Mucosa of descending colon (tissue), 3 donors: ENCODE measurements around the gene PDIA4. TPM values are rescaled to one million over a fixed set of nuclear protein-coding genes. Genes with fewer than 3 reads are reported as not detected.

ENCODE experiments used
- ATAC-seq: fragments of 200-7000 bp; cut with Tn5 transposase; one replicate; pipeline ENCODE4 v1.9.1; 2020; ENCODE audit warnings: mild to moderate bottlenecking, moderate library complexity
- DNase-seq, 3 donors: peaks; one replicate each; pipeline ENCODE4 v3.0.0-alpha.2; 2020
- H3K36me3 ChIP-seq: fragments of 200-600 bp; one replicate; pipeline ENCODE4 v1.8.0; 2021; ENCODE audit warnings: low read depth, mild to moderate bottlenecking
- H3K4me1 ChIP-seq: fragments of 200-600 bp; one replicate; pipeline ENCODE4 v1.8.0; 2021; ENCODE audit warnings: low read depth, mild to moderate bottlenecking
- H3K4me3 ChIP-seq: fragments of 200-600 bp; one replicate; pipeline ENCODE4 v1.8.0; 2021; ENCODE audit warnings: mild to moderate bottlenecking
- H3K9me3 ChIP-seq: fragments of 200-600 bp; one replicate; pipeline ENCODE4 v1.8.0; 2021; ENCODE audit warnings: mild to moderate bottlenecking
- CTCF ChIP-seq: fragments of 200-600 bp; IDR thresholded peaks from one replicate; pipeline ENCODE4 v1.8.0; 2022; ENCODE audit warnings: antibody characterized with exemption, mild to moderate bottlenecking
- intact Hi-C, 2 donors: fragments of 100-400 bp; cut with DNase I in 1 of 2; cut with micrococcal nuclease in 1 of 2; formaldehyde crosslinking; loops; one replicate each; pipeline versions ENCODE4 v1.11.0 to v1.11.1; 2022; cut with DNase I, micrococcal nuclease
- total RNA-seq, 3 donors: library from RNA; stranded (reverse); fragmentation: NEBNext Ultra II Directional in 2 of 3; extraction: Animal tissue kit (Norgen Biotek cat#: 25700) in 2 of 3; gene quantifications; one replicate each; pipeline versions ENCODE4 v1.2.1 to v1.2.4, GENCODE V29; 2021 to 2023
- donor health status: DM: no; HTN: no; CAD: no; lungs with moderate emphysema.
- donor health status: DM: no; HTN: no; CAD: no.
- donor health status: DM: no; HTN: yes; CAD: no.

Gene PDIA4
- total RNA-seq, 3 donors from 2014 or later, result 78.4 to 211 (median 109) TPM

- DNase-seq, result peak in 2 of 3 donors; percentile 42 to 49
- Histone ChIP-seq H3K4me1 (no peaks in the 10 kb centered on the region), H3K9me3 (no peaks in the 10 kb centered on the region), H3K36me3 (no peaks in the 10 kb centered on the region), H3K4me3 (no peak overlapping the region)
- peak; percentile 46 for ATAC-seq
- intact Hi-C loops, result loop anchor here (10.0 kb wide), 2 partner anchors 389 to 459 kb away; no protein-coding TSS in a partner anchor
- TF ChIP-seq CTCF, result no peak
These were observed 64.5 kb downstream of the PDIA4 start for GRCh38 chr7:148963583-148964482.

GRCh38 chr7:148962823-148963582 is 65.3 kb downstream of the PDIA4 start:
- no peaks in the 10 kb centered on the region for H3K36me3 ChIP-seq
- no peaks in the 10 kb centered on the region for H3K4me1 ChIP-seq
- DNase-seq (peak in 2 of 3 donors; percentile 71 to 79), ATAC-seq (peak; percentile 74)
- TF ChIP-seq CTCF, result peak; percentile 29
- no peaks in the 10 kb centered on the region for H3K9me3 ChIP-seq
- peak overlapping the region; percentile 4 for H3K4me3 ChIP-seq
- intact Hi-C loops, result loop anchor here (10.0 kb wide), 2 partner anchors 388 to 458 kb away; no protein-coding TSS in a partner anchor

GRCh38 chr7:148962440-148962822 is 65.9 kb downstream of the PDIA4 start:
- DNase-seq, result no peak
- no peak for TF ChIP-seq CTCF
- H3K4me1 ChIP-seq, result no peaks in the 10 kb centered on the region
- peak overlapping the region; percentile 4 for H3K4me3 ChIP-seq
- no peak for ATAC-seq
- no peaks in the 10 kb centered on the region for H3K36me3 ChIP-seq
- H3K9me3 ChIP-seq, result no peaks in the 10 kb centered on the region
- intact Hi-C loops, result loop anchor here (10.0 kb wide), 2 partner anchors 388 to 458 kb away; no protein-coding TSS in a partner anchor

- intact Hi-C loops, result loop anchor here (10.0 kb wide), 2 partner anchors 385 to 455 kb away; no protein-coding TSS in a partner anchor
These were observed 68.6 kb downstream of the PDIA4 start for GRCh38 chr7:148959726-148960125.

More at GRCh38 chr7:148959726-148960125, 68.6 kb downstream of the PDIA4 start:
- ATAC-seq (no peak), DNase-seq (no peak)
- H3K36me3 ChIP-seq, result no peaks in the 10 kb centered on the region
- no peak for TF ChIP-seq CTCF
- H3K9me3 ChIP-seq, result no peaks in the 10 kb centered on the region
- no peaks in the 10 kb centered on the region for H3K4me1 ChIP-seq
- no peak overlapping the region for H3K4me3 ChIP-seq
